GM12878 (cell line): Measurements from ENCODE around the gene PCDHGA8. TPM values are rescaled to one million over a fixed set of nuclear protein-coding genes. Genes with fewer than 3 reads are reported as not detected.

Experiments
- ATAC-seq: fragments of 200-7000 bp; cut with Tn5 transposase; 3 replicates; pipeline ENCODE4 v1.9.1; 2020; ENCODE audit warnings: mild to moderate bottlenecking, moderate library complexity
- BruUV-seq: library from RNA; stranded (reverse); fragments of 400-500 nt; replicated peaks from 2 replicates; lab custom pipeline; 2021; lab: Mats Ljungman, UMichigan
- CTCF ChIA-PET: fragments of 300-600 bp; sonication (Branson Sonifier 250); formaldehyde crosslinking; extraction: SDS; loops from one replicate; lab custom pipeline; 2021; ENCODE audit warnings: inconsistent platforms; lab: Yijun Ruan, JAX
- POLR2A ChIA-PET: fragments of 350-600 bp; formaldehyde crosslinking; extraction: SDS; loops from one replicate; lab custom pipeline; 2021; ENCODE audit warnings: inconsistent platforms; lab: Charles Lee
- RAD21 ChIA-PET: fragments of 300-600 bp; sonication (Branson Sonifier 250); formaldehyde crosslinking; loops from one replicate; lab custom pipeline; 2023; ENCODE audit warnings: antibody characterized with exemption; ENCODE audit not compliant: unreplicated experiment; lab: Charles Lee
- SMC1A ChIA-PET: fragments of 300-600 bp; sonication (Branson Sonifier 250); formaldehyde crosslinking; loops from one replicate; lab custom pipeline; 2023; ENCODE audit not compliant: unreplicated experiment, uncharacterized antibody; lab: Charles Lee
- DNase-seq: peaks from one replicate; pipeline ENCODE4 v3.0.0-alpha.2; 2011; ENCODE audit warnings: low read depth, low spot score
- FAIRE-seq: peaks from 3 replicates; lab custom pipeline; 2011; peaks lifted over from hg19 to GRCh38; lab: Jason Lieb, UNC
- H2AFZ ChIP-seq: 2 replicates; pipeline ENCODE4 v1.6.0; 2011; ENCODE audit warnings: low read depth, low read length, control low read depth; ENCODE audit not compliant: control insufficient read depth
- H3K27ac ChIP-seq: 2 replicates; pipeline ENCODE4 v1.5.1; 2011; ENCODE audit warnings: control low read depth; ENCODE audit not compliant: control insufficient read depth, insufficient read depth
- H3K27me3 ChIP-seq, 2 experiments: replicated peaks in 1 of 2; 2 replicates each; pipeline versions ENCODE4 v1.6.0 to v1.6.1; 2011; ENCODE audit warnings: low read length in 1 of 2; ENCODE audit not compliant: control insufficient read depth in 2 of 2, insufficient read depth in 2 of 2
- H3K36me3 ChIP-seq, 2 experiments: 2 replicates each; pipeline ENCODE4 v1.5.1; 2011; ENCODE audit warnings: low read length in 1 of 2; ENCODE audit not compliant: control insufficient read depth in 2 of 2, insufficient read depth in 2 of 2
- H3K4me1 ChIP-seq: 2 replicates; pipeline ENCODE4 v1.6.1; 2011; ENCODE audit warnings: mild to moderate bottlenecking, low read length, moderate library complexity, mixed read lengths; ENCODE audit not compliant: control insufficient read depth, insufficient read depth
- H3K4me2 ChIP-seq: 2 replicates; pipeline ENCODE4 v1.6.0; 2011; ENCODE audit warnings: control low read depth; ENCODE audit not compliant: control insufficient read depth, insufficient read depth
- H3K4me3 ChIP-seq: fragments of 200-600 bp; sonication (generic); 2 replicates; pipeline ENCODE4 v1.5.1; 2016
- H3K79me2 ChIP-seq: 2 replicates; pipeline ENCODE4 v1.6.0; 2011; ENCODE audit warnings: low read length; ENCODE audit not compliant: control insufficient read depth, insufficient read depth
- H3K9ac ChIP-seq: 2 replicates; pipeline ENCODE4 v1.8.0; 2011; ENCODE audit warnings: low read length, control low read depth, mixed read lengths; ENCODE audit not compliant: control insufficient read depth, insufficient read depth
- H3K9me3 ChIP-seq: replicated peaks from 3 replicates; pipeline ENCODE4 v1.5.1; 2011; ENCODE audit warnings: mild to moderate bottlenecking, low read length; ENCODE audit not compliant: control insufficient read depth, insufficient read depth
- H4K20me1 ChIP-seq: 2 replicates; pipeline ENCODE4 v1.6.0; 2011; ENCODE audit not compliant: control insufficient read depth, insufficient read depth
- ASH2L ChIP-seq: fragments of 300-600, 200-600 bp; sonication (generic); IDR thresholded peaks from 2 replicates; pipeline ENCODE4 v1.6.1; 2017; ENCODE audit warnings: low read depth, mild to moderate bottlenecking, borderline replicate concordance
- ATF2 ChIP-seq: IDR thresholded peaks from 2 replicates; pipeline ENCODE4 v1.6.1; 2012; ENCODE audit warnings: low read length, inconsistent platforms
- CBFB ChIP-seq: IDR thresholded peaks from 2 replicates; pipeline ENCODE4 v1.6.1; 2016; ENCODE audit warnings: antibody characterized with exemption, low read depth
- E4F1 ChIP-seq: fragments of 450-650 bp; IDR thresholded peaks from 2 replicates; pipeline ENCODE4 v1.6.1; 2018; ENCODE audit warnings: borderline replicate concordance, mild to moderate bottlenecking; ENCODE audit not compliant: partially characterized antibody
- HCFC1 ChIP-seq: fragments of 150-350 bp; IDR thresholded peaks from 2 replicates; pipeline ENCODE4 v1.6.1; 2014; ENCODE audit warnings: low read length
- MYB ChIP-seq: fragments of 150-350 bp; IDR thresholded peaks from 2 replicates; pipeline ENCODE4 v1.6.1; 2014; ENCODE audit warnings: mild to moderate bottlenecking, low read depth, low read length, borderline replicate concordance
- NFIC ChIP-seq: IDR thresholded peaks from 2 replicates; pipeline ENCODE4 v1.6.1; 2012; ENCODE audit warnings: low read depth, mild to moderate bottlenecking, inconsistent platforms, low read length, moderate library complexity
- SREBF1 ChIP-seq: IDR thresholded peaks from 2 replicates; pipeline ENCODE4 v1.6.1; 2012; ENCODE audit warnings: mild to moderate bottlenecking, low read length
- ZNF592 ChIP-seq: fragments of 450-650 bp; IDR thresholded peaks from 2 replicates; pipeline ENCODE4 v1.6.1; 2017; ENCODE audit warnings: mild to moderate bottlenecking, moderate library complexity
- WGBS: methylation state at CpG from one replicate; pipeline ENCODE4 v1.1.6; 2016; ENCODE audit warnings: low lambda C conversion rate; ENCODE audit not compliant: insufficient replicate concordance, insufficient coverage; ENCODE audit errors: missing lambda C conversion rate; 5-methylcytosine and 5-hydroxymethylcytosine counted together
- in situ Hi-C: fragments of 300-500 bp; cut with MboI; formaldehyde crosslinking; loops from 9 replicates; pipeline ENCODE4 v1.14.3; 2018; ENCODE audit warnings: mixed read lengths
- intact Hi-C: fragments of 100-400 bp; cut with micrococcal nuclease; formaldehyde crosslinking; loops from one replicate; pipeline ENCODE4 v1.14.2; 2022; ENCODE audit not compliant: unreplicated experiment
- polyA plus RNA-seq, 11 experiments: library from polyadenylated mRNA; depleted of rRNA in 4 of 11; unstranded in 6 of 11; stranded (reverse) in 5 of 11; fragments of >200 nt; fragmentation: Nextera tagmentation in 4 of 11; fragmentation: Illumina TruSeq in 1 of 11; extraction: Ambion mirVana in 4 of 11; extraction: Trizol in 1 of 11; gene quantifications; 1 replicate in 1 of 11; 2 replicates in 10 of 11; pipeline versions ENCODE4 v1.2.1 to v1.2.3, GENCODE V29; 2011 to 2016; ENCODE audit warnings: inconsistent platforms in 2 of 11, missing spikeins in 2 of 11, low read depth in 1 of 11
- total RNA-seq, 4 experiments: library from RNA; depleted of rRNA in 3 of 4; stranded (reverse); fragments of >200 nt in 3 of 4; fragmentation: Illumina TruSeq in 1 of 4; extraction: Trizol in 1 of 4; gene quantifications; 2 replicates each; pipeline versions ENCODE4 v1.2.1 to v1.2.3, GENCODE V29; 2013 to 2021

The PCDHGA8 gene
- total and polyA plus RNA-seq, 10 of the 15 experiments (the other 5 are each of a cell fraction or from before 2014, with no cell fraction given) = 0.01 to 0.04 TPM; not detected in 8

- Histone ChIP-seq H3K27ac (no peak overlapping the region), H3K4me1 (peaks cover 4% of the 10 kb centered on the region; the same call in 1 of the 2 replicates), H3K9me3 (peaks cover 15% of the 10 kb centered on the region; the same call in 2 of the 3 replicates), H2AFZ (no peak overlapping the region), H3K4me3 (no peak overlapping the region), H3K36me3 (no peaks in the 10 kb centered on the region), H3K27me3 (no peaks in the 10 kb centered on the region; a peak in 1 of 4 replicates), H3K4me2 (no peak overlapping the region), H3K9ac (no peak overlapping the region), H3K79me2 (no peaks in the 10 kb centered on the region), H4K20me1 (no peaks in the 10 kb centered on the region)
- ChIA-PET SMC1A (interaction anchor here (0.7 to 7.4 kb wide), 6 partner anchors 115 to 1921 kb away, joined by 3 to 67 read pairs (median 5); no protein-coding TSS in a partner anchor), POLR2A (interaction anchor here (2.3 kb wide), 1 partner anchor 144 kb away, joined by 8 read pairs; no protein-coding TSS in a partner anchor), RAD21 (interaction anchor here (2.6 kb wide), 1 partner anchor 105 kb away, joined by 19 read pairs; no protein-coding TSS in a partner anchor), CTCF (interaction anchor here (0.9 to 10.9 kb wide), 8 partner anchors 12 to 148 kb away, joined by 3 to 245 read pairs (median 49); no protein-coding TSS in a partner anchor)
- in situ Hi-C loops = loop anchor here (5.0 kb wide), 1 partner anchor 143 kb away; no protein-coding TSS in a partner anchor
- no peak for DNase-seq
- TF ChIP-seq ASH2L (no peak), ATF2 (no peak), MYB (no peak), NFIC (no peak), CBFB (no peak), E4F1 (no peak), HCFC1 (no peak), ZNF592 (no peak), SREBF1 (no peak)
- no TSS peak for BruUV-seq
- intact Hi-C loops = no loop called here
- 96% methylated on average over 67 of the region's 74 CpGs for WGBS
- no peak for ATAC-seq
- FAIRE-seq = no peak
Measured at GRCh38 chr5:141419074-141419880, 26.8 kb downstream of the PCDHGA8 start.
